SU-DHL-6 (cell line): ENCODE data around the gene PPP1R12C.

Experiments used
- H2AFZ ChIP-seq: fragments of 200-600 bp; sonication (generic); 2 replicates; pipeline ENCODE4 v1.6.1; 2014; ENCODE audit warnings: low read depth, mild to moderate bottlenecking, moderate library complexity, mixed read lengths, antibody characterized with exemption, low read length; ENCODE audit not compliant: severe bottlenecking
- H3F3A ChIP-seq: fragments of 200-600 bp; shearing (Covaris generic); 2 replicates; pipeline ENCODE4 v1.6.0; 2016; ENCODE audit warnings: antibody characterized with exemption, mild to moderate bottlenecking; ENCODE audit not compliant: insufficient read depth
- H3K27ac ChIP-seq: fragments of 200-600 bp; sonication (generic); 2 replicates; pipeline ENCODE4 v1.5.1; 2016; ENCODE audit warnings: low read depth, mild to moderate bottlenecking, low read length, moderate library complexity, mixed read lengths
- H3K27me3 ChIP-seq: fragments of 200-600 bp; sonication (generic), shearing (Covaris generic); 2 replicates; pipeline ENCODE4 v1.6.0; 2014; ENCODE audit warnings: mild to moderate bottlenecking, low read length
- H3K36me3 ChIP-seq: fragments of 200-600 bp; sonication (generic); 2 replicates; pipeline ENCODE4 v1.6.1; 2014; ENCODE audit warnings: mild to moderate bottlenecking, low read length, mixed read lengths
- H3K4me2 ChIP-seq: fragments of 300-600, 200-600 bp; shearing (Covaris generic), sonication (generic); 2 replicates; pipeline ENCODE4 v1.6.0; 2014; ENCODE audit warnings: low read length, low read depth, mild to moderate bottlenecking; ENCODE audit not compliant: poor library complexity, severe bottlenecking
- H3K4me3 ChIP-seq: fragments of 200-600 bp; sonication (generic); 2 replicates; pipeline ENCODE4 v1.5.1; 2014; ENCODE audit warnings: antibody characterized with exemption, low read length, mild to moderate bottlenecking, mixed read lengths; ENCODE audit not compliant: insufficient read depth, poor library complexity, severe bottlenecking
- H3K79me2 ChIP-seq: fragments of 200-600 bp; sonication (generic); 2 replicates; pipeline ENCODE4 v1.6.1; 2014; ENCODE audit warnings: mild to moderate bottlenecking, low read length, moderate library complexity; ENCODE audit not compliant: insufficient read depth
- H3K9ac ChIP-seq: fragments of 200-600 bp; sonication (generic); 2 replicates; pipeline ENCODE4 v1.7.0; 2014; ENCODE audit warnings: mild to moderate bottlenecking, low read length
- H3K9me2 ChIP-seq: fragments of 200-600 bp; sonication (generic); replicated peaks from 2 replicates; pipeline ENCODE4 v1.6.1; 2014; ENCODE audit warnings: low read length; ENCODE audit not compliant: insufficient read depth
- H3K9me3 ChIP-seq: fragments of 200-600 bp; sonication (generic); 2 replicates; pipeline ENCODE4 v1.6.1; 2014; ENCODE audit warnings: low read length, mixed read lengths; ENCODE audit not compliant: insufficient read depth
- H4K20me1 ChIP-seq: fragments of 200-600 bp; sonication (generic); 2 replicates; pipeline ENCODE4 v1.6.1; 2014; ENCODE audit warnings: low read depth, mild to moderate bottlenecking, antibody characterized with exemption, low read length, moderate library complexity, mixed read lengths
- CTCF ChIP-seq: fragments of 200-600 bp; sonication (generic); IDR thresholded peaks from one replicate; pipeline ENCODE4 v1.5.1; 2017; ENCODE audit warnings: antibody characterized with exemption, mild to moderate bottlenecking, low read length, moderate library complexity; ENCODE audit not compliant: insufficient read depth, poor library complexity, severe bottlenecking
- EZH2phosphoT487 ChIP-seq: fragments of 200-600 bp; sonication (generic), shearing (Covaris generic); conservative IDR thresholded peaks from 2 replicates; pipeline ENCODE4 v1.6.1; 2018; ENCODE audit warnings: mild to moderate bottlenecking, antibody characterized with exemption, low read length, moderate library complexity, mixed read lengths

The PPP1R12C gene

DNA sequence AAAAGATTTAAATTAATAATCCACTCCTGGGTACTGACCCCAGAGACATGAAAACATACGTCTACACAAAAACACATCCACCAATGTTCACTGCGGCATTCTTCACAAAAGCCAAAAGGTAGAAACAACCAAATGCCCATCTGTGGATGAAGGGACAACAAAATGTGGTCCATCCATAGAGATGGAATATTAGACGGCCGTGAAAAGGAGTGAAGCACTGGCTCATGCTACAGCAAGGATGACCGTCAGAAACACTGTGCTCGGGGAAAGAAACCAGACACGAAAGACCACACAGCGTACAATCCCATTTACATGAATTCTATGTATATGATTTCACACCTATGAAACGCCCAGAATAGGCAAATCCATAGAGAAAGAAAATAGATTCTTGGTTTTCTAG is 60.6 kb downstream of the PPP1R12C start:
- Histone ChIP-seq H3K27me3 (no peaks in the 10 kb centered on the region), H3K36me3 (peaks cover 11% of the 10 kb centered on the region), H3K4me2 (no peak overlapping the region), H3K9me3 (no peaks in the 10 kb centered on the region), H3K27ac (no peak overlapping the region), H3K9ac (no peak overlapping the region), H3K79me2 (peaks cover 11% of the 10 kb centered on the region), H3K4me3 (no peak overlapping the region), H3K9me2 (no peaks in the 10 kb centered on the region), H2AFZ (no peak overlapping the region), H3F3A (peaks cover 4% of the 10 kb centered on the region; the same call in 1 of the 2 replicates), H4K20me1 (no peaks in the 10 kb centered on the region)
- TF ChIP-seq EZH2phosphoT487 (no peak), CTCF (no peak)

DNA sequence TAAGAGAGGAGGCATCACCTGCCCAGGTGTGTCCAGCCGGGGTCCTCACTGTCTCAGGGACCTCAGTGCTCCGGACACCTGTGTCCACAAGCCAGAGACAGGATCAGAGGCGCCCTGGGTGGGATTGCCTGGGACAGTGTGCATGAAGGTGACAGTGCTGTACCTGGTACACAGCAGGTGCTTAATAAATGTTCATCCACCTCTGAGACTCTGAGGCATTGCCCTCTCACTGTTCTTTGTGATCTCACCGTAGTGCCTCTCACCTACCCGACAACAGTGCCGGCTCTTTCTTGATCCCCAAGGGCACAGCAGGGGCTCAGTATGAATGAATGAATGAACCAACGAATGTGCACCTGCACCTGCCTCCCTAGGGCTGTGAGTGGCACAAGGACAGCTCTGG is 63.7 kb downstream of the PPP1R12C start:
- H3K36me3 ChIP-seq: peaks cover 11% of the 10 kb centered on the region
- no peaks in the 10 kb centered on the region for H3K9me3 ChIP-seq
- peaks cover 4% of the 10 kb centered on the region; the same call in 1 of the 2 replicates for H3F3A ChIP-seq
- no peak overlapping the region for H3K4me3 ChIP-seq
- no peak overlapping the region for H2AFZ ChIP-seq
- no peak for TF ChIP-seq CTCF
- TF ChIP-seq EZH2phosphoT487: no peak
- no peaks in the 10 kb centered on the region for H3K27me3 ChIP-seq
- H3K79me2 ChIP-seq: no peaks in the 10 kb centered on the region; the same call in 1 of the 2 replicates
- no peak overlapping the region for H3K9ac ChIP-seq
- no peak overlapping the region for H3K4me2 ChIP-seq
- no peaks in the 10 kb centered on the region for H4K20me1 ChIP-seq
- H3K9me2 ChIP-seq: no peaks in the 10 kb centered on the region
- no peak overlapping the region for H3K27ac ChIP-seq

GRCh38 chr19:55050749-55051532 is 66.5 kb downstream of the PPP1R12C start:
- TF ChIP-seq CTCF: no peak
- TF ChIP-seq EZH2phosphoT487: no peak
- Histone ChIP-seq H3K27ac (no peak overlapping the region), H3K9ac (no peak overlapping the region), H3K9me3 (no peaks in the 10 kb centered on the region), H3K36me3 (no peaks in the 10 kb centered on the region), H3K4me3 (no peak overlapping the region), H3K79me2 (no peaks in the 10 kb centered on the region; the same call in 1 of the 2 replicates), H3K9me2 (no peaks in the 10 kb centered on the region), H3K27me3 (no peaks in the 10 kb centered on the region), H3K4me2 (no peak overlapping the region), H2AFZ (no peak overlapping the region), H4K20me1 (no peaks in the 10 kb centered on the region), H3F3A (peaks cover 4% of the 10 kb centered on the region; the same call in 1 of the 2 replicates)
